CD4-positive, alpha-beta T cell treated with Interleukin-10 for 1 hour (primary cell): ENCODE data around the gene KEL.
"Not testable (repeated sequence)": the region's sequence is repeated elsewhere in the genome, so short reads cannot be mapped to it uniquely, and the experiment has no call there.

Experiments used
- DNase-seq: peaks from one replicate; pipeline ENCODE4 v3.0.0-alpha.2; 2020

Gene KEL, protein sequence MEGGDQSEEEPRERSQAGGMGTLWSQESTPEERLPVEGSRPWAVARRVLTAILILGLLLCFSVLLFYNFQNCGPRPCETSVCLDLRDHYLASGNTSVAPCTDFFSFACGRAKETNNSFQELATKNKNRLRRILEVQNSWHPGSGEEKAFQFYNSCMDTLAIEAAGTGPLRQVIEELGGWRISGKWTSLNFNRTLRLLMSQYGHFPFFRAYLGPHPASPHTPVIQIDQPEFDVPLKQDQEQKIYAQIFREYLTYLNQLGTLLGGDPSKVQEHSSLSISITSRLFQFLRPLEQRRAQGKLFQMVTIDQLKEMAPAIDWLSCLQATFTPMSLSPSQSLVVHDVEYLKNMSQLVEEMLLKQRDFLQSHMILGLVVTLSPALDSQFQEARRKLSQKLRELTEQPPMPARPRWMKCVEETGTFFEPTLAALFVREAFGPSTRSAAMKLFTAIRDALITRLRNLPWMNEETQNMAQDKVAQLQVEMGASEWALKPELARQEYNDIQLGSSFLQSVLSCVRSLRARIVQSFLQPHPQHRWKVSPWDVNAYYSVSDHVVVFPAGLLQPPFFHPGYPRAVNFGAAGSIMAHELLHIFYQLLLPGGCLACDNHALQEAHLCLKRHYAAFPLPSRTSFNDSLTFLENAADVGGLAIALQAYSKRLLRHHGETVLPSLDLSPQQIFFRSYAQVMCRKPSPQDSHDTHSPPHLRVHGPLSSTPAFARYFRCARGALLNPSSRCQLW

DNA sequence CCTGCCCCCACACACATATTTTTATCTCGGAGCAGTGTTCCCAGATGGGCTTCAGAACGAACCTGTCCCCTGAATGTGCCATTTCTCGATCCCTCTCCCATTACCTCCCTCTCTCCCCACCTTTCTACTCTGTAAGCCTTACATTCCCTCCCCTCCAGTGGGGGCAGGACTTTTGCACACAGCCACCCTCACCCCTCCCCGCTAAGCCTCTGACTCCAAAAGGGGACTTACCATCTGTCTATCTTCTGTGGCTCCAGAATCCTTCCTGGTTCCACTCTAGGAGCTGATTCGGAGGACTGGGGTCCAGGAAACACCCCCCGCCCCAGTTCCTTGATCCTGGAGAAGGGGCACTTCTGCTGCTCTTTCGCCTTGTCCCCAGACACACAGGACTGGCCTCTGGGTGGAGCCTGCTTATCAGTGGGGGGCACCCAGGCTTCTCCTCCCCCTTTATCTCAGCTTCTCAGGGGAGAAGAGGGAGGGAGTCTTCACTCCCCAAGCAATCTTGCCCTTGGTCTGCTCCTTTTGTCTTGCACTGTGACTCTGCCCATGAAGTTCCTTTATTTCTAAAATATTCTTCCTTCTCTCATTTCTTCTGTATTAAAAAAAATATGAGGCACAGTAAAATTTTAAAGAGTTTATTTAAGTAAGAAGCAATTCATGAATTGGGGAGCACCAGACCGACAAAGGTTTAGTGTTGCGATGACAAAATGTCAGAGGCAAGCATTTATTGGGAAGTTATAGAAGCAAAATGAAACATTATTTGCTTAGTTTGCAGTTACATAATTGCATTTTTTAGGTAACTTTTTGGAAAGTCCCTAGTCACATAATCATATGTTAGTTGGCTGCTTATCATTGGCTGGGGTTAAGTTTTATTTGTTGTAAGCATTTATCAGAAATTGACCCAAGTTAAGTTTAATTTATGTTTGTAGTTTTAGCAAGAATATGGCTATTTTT lies at the start of gene KEL:
Gene KEL, minus strand, starts transcription at position 391 of the 954 bp plus-strand sequence. Its CDS starts 157 bp downstream, at position 234.
- DNase-seq: no peak

DNA sequence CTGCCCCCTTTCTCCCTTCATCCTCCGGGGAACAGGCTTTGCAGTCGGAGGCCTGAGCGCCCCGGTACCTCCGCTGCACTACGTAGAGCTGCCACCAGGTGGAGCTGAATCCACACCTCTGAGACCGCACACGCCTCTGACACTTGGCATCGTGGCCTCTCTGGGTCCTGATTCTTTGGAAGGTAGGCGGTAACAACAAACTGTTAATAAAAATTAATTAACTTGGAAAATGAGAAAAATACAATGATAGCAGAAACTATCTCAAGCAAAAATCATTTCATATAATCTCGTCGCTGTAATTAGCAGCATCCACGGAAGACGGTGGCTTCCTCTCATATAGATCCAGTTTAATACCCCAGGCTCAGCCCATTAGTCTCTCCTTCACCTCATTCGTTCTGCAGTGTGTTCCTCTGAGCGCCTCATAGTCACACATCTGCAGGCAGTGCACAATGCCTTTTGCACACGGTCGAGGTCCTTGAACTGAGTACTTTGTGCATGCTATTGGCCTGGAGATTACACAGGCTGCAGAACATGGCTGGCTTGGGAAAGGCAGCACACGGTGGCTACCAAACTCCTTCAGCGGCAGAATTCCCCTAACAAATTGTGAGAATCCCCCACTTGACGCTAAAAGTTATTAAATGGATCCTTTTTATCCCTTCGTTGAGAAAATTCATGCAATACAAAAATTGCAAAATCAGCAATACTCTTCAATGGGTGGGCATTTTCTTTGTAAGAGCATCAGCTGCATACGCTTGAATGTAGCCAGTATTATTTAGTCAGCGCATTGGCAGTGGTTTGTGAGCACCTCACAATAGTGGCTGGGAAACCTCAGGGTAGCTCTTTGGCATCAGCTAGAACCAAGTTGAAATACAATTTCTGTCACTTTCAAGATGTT lies 46.1 kb upstream of the KEL start:
- DNase-seq: peak; percentile 84

DNA sequence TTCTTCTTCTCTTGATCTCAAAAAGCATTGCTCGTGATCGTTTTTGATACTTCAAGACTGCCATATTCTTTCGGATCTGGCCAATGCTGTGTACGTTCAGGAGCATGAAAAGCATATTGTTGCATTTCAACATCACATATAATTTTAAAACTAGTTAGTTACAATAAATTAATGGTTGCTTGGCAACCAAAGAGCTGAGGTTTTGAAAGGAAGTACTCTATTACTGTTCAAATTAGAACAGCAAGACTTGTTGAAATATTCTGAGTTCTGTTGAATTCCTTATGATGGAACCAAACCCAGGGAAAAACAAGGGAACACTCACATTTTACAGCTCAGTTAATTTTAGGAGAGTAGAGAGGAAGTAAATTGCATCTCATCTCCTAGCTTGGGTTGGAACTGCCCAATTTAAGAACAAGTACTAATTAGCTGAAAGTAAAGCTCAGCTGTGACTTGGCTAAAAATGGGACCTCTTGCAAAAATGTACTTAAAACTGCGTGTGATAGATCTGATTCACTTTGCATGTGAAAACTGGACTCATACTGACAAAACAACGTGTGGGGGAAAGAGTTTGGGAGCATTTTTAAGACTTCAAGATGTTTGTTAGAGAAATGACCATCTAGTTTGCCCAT lies 43.6 kb upstream of the KEL start:
- no peak for DNase-seq

DNA sequence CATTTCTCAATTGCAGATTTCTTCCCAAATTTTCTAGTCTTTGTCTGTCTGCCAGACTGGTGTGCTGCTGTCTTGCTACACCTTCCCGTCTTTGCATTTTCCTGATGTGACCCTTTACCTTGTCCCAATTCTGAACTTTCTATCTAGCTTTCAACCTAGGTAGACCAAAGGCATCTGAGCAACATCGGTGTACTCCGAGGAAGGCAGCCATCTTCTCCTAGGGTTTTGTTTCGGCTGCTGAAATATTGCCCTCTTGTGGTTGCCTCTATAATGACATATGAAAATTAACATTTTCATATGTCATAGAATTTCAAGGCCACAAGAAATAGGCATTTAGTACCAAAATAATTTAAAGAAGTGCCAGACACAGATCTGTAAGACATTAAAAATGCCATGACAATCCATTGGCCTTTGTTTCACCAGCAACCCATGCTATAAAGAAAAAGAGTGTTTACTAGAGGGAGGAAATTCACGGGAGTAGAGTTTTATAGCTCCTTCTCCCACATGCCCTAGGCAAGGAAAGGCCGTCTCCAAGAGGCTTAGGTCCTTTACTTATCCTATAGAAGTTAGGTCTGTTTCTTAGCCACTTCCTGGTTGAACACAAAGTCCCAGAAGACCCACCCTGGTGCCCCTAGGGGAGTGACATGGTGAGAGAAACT lies 41.4 kb upstream of the KEL start:
- DNase-seq: peak; percentile 77

DNA sequence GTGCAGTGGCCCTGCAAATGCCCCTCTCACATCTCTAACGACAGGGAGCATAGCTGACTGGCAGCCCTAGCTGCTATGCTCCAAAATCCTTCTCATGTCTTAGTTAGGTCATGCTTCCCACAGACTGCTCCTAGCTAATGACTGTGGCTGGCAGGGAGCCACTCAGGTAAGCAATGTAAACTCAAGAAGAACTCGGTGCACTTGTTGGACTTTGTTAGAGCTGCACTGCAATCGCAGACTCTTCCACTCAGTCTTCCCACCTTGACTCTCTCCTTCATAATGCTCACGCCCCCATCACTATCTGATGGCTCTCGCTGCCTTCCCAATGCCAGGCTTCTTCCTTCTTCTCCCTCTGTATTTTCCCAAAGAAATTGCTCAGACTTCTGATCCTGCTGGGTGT lies 40.7 kb upstream of the KEL start:
- no peak for DNase-seq

DNA sequence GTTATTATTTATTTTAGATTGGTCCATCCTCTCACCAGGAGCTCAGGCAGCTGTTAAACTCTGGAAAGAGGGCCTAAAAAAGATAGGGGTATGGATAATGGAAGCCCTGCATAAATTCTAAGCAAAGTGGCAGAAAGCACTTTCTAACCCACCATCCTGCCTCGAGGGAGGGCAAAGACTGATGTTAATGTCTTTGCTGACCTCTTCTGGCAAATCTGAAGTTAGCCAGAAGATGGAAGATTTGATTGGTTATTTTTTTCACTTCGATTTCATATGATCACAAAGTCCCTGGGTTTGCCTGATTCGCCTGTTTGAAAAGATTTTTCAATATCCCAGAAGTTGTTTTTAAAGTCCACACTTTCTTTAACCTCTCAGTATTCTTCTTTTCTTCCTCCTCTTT lies 39.9 kb upstream of the KEL start:
- peak; percentile 14 for DNase-seq

DNA sequence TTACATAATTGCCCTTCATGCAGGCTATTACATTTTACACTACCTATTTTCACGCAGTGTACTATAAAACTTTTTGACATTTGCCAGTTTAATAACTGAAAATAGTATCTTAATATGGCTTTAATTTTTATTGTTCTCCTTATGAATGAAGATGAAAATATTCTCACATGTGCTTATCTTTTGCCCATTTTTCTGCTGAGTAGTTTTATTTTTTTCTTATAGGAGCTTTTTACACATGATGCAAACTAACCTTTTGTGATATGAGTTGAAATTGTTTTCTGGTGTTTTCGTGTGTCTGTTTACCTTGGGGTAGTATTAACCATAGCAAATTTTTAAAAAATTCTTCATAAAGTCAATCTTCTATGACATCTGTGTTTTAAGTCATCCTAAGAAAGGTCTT lies 38.5 kb upstream of the KEL start:
- no peak for DNase-seq

DNA sequence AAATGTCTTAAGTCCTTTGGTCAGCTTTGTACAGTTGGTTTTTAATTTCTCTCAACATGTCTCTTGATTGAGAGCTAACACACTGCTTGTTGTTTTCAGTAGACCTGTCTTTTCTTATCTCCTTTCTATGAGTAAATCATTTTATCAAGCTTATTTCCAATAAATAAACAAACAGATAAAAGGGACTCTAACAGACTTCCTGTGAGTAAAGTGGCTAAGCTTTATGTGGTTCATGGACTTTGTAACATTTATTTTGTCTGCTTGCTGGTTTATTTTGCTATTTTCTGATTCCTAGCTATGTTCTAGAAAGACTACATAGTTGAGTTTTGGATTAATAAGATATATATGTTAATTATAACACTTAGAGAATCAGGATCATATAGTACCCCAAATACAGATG lies 37.6 kb upstream of the KEL start:
- no peak for DNase-seq

DNA sequence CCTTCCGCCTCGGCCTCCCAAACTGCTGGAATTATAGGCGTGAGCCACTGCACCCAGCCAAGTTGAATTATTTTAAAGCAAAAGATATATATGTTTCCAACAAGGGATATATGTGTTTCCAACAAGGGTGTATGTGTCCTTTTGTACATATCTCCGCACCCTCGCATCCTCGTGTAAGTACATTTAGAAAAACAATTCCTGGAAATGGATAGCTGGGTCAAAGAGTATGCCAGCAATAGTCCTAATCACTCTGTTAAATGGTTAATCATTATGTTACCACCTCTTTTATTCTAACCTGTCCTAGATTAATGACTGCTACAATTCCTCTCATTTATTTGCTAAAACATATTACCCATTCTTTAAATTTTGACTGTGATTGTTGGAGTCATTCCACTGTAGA lies 36.8 kb upstream of the KEL start:
- DNase-seq: no peak

DNA sequence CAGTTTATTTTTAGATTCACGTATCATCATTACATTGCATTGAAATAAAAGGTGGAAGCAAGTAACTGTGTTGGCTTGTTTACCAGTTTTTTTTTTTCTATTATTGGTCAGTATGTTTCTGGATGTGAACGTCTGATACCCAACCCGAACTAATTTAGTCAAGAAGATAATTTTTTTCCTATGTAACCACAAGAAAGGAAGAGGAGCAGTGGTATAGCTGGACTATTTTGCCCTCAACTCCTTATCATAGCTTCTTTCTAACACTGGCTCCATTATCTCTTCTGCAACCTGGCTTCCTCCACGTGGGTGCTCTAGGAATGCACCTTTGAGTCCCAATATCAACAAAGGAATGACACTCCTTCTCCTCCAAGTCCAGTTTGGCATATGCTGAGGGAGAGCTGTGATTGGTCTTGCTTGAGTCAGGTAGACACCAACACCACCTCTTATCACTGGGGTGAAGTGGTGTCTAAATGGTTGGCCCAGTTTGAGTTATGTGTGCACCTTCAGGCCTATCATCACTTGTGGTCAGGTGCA lies 35.4 kb upstream of the KEL start:
- no peak for DNase-seq

DNA sequence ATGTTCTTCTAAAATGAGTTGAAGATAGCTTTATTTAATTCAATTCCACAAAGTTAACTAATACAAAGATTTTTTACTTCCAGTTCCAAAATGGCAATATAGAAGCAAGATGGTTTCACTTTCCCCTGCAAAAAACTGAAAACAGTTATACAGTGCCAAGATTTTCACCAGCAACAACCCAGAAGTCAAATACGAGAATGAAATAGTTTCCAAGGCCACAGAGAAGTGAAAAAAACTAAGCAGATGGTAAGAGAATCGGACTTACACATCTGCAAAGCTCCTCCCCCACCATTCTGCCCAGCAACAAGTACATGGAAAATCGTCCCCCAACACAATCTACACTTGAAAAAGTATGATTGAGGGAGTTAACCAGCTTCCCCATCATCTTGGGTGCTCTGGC lies 30.3 kb upstream of the KEL start:
- no peak for DNase-seq

DNA sequence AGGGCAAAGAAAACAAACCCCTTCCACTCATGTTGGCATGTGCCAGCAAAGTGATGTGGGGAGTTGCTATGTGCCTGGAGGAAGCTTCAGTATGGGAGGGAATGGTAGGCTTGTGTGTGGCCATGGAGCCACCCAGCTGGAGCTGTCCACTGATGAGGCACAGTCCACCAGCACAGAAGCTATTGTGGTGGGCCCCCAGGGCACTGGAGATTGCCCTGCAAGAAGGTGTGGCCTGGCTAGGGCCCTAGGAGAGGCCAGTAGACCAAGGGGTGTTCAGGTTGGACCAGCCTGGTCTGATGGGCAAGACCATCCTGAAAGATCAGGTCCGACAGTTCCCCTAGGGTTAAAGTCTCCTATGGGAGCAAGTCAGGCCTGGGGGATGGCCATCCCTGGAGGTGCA lies 22.1 kb upstream of the KEL start:
- DNase-seq: no peak

DNA sequence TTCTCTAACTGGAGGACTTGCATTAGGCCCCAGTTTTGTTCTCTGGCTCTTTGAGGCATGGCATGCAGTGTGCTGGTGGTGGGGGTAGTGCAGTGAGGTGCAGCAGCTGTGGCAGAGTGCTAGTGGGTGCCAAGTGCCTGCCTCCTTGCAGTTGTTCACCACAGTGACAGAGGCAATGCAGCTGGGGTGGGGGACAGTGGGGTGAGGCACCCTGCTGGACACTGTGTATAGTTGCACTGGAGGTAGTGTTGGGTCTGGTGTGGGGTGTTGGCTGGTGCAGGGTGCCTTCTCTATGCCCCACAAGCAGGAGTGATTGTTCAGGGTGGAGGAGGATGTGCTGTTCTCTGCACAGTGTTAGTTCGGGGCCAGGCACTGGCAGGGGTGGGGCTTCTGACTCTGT lies 21.7 kb upstream of the KEL start:
- DNase-seq: no peak

DNA sequence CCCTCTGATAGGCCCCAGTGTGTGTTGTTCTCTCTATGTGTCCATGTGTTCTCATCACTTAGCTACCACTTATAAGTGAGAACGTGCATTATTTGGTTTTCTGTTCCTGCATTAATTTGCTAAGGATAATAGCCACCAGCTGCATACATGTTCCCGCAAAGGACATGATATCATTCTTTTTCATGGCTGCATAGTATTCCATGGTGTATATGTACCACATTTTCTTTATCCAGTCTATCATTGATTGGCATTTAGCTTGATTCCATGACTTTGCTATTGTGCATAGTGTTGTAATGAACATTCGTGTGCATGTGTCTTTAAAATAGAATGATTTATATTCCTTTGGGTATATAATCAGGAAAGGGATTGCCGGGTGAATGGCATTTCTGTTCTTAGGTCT lies 16.2 kb upstream of the KEL start:
- DNase-seq: not testable (repeated sequence)

DNA sequence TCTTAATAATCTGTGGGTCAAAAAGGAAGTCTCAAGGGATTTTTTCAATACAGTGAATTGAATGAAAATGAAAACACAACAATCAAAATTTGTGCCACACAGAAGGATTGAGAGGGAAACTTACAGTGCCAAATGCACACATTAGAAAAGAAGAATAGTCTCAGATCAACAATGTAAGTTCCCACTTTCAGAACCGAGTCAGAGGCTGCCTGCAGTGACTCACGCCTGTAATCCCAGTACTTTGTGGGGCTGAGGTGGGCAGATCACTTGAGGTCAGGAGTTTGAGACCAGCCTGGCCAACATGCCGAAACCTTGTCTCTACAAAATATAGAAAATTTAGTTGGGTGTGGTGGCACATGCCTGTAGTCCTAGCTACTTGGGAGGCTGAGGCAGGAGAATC lies 12.5 kb upstream of the KEL start:
- no peak for DNase-seq

DNA sequence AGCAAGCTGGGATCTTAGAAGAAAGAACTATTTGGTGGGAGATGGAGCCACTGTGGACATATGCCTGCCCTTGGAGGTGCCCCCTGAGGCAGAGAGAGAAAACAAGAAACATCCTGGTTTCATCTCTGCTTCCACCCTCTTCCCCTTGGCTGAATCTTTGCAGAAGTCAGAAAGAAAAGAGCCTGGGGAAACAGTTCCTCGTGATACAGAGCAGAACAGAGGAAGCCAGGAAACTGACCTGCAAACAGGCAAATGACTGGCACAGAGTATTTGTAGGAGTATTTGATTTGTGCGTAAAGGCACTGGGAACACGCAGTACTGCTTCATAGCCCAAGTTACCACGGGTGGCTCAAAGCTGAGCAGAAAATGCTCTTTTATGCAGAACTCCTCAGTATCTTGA lies 7.0 kb upstream of the KEL start:
- no peak for DNase-seq

DNA sequence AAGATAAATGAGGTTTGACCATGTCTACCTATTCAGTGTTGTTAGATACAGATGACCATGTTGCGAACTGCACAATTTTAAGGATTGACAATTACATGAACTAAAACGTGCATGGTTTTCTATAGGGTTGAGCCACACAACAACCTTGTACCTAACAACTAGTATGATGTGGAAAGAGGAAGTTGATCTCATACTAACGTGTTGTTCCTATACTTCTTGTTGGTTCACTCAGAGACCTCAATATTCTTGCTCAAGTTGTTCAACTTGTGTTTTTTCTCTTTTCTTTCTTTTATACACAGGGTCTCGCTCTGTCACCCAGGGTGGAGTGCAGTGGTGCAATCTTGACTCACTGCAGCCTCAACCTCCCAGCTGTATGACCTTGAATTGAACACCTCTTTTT lies 6.1 kb upstream of the KEL start:
- DNase-seq: no peak

DNA sequence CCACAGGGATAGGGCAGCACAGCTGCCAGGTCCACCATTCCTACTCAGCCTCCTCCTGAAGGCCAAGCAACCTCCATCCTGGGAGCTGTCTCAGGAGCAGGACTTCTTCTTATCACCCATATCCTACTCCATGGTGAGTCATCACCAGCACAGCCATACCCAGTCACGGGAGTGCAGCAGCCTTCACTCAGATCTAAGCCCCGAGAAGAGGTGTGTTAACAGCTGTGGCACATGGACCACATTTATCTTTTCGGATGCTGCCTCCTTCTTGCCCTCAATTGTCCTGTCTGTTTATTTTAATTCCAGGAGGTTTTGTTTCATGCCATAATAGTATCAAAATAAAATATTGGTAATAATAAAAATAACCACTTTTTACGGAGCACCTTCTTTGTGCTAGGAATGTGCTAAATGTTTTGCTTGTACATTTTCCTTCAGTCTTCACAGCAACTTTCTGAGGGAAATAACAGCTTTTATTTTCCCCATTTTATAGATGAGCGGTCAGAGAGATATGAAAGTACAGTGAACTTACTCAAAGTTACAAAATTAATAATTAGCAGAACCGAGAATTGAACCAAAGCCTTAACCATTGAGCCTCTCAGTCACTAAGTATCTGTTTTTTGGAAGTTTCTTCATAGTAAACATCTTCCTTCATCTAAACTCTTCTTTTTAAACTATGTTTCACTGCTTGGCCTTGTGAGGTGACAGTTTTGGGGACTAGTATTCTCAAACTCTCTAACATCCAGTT lies 2.5 kb upstream of the KEL start:
- no peak for DNase-seq

DNA sequence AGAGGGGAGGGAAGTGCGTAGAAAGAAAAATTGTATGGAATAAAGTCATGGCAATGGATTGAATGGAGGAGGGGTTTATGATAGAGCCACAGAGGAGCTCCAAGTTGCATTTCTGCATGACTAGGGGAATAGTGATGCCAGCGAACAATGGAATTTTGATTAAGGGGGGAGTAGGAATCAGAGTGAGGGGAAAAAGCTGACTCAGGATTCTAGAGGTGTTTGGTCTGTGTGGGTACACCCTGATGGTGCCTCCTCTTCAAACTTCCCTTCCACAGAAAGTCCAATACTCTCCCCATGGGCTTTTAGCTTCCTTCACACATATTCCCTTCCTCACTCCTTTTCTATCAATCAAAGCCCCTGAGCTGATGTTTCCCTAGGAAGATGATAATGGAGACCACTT lies 1.8 kb upstream of the KEL start:
- no peak for DNase-seq

DNA sequence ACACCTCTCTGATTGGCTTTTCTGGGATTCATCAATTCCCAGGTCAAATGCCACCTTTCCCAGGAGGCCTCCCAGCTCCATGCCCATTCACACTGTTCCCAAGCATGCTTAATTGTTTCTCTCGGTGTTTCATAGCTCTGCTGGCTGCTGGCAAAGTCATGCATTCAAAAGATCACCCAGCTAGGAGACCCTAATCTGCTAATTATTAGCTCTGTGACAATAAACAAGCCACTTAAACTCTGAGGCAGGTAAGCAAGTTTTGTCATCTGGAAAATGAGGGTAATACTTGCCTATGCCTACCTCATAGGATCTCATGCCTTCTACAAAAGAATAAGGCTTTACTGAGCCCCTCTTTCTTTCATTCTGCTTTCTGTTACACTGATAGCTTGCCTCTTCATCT lies 828 bp upstream of the KEL start:
- no peak for DNase-seq
